Pancreas (tissue), 10 donors: ENCODE measurements around the gene TTC17. TPM values are rescaled to one million over a fixed set of nuclear protein-coding genes. Genes with fewer than 3 reads are reported as not detected.

Experiments used
- ATAC-seq, 4 donors: fragments of 200-7000 bp; cut with Tn5 transposase; one replicate each; pipeline versions ENCODE4 v1.8.0 to v1.9.1; 2020; ENCODE audit warnings: mild to moderate bottlenecking in 4 of 4, moderate library complexity in 4 of 4
- DNase-seq, 6 donors: peaks; one replicate each; pipeline ENCODE4 v3.0.0-alpha.2; 2020
- FAIRE-seq: peaks from 2 replicates; lab custom pipeline; 2012; peaks lifted over from hg19 to GRCh38; lab: Jason Lieb, UNC
- H3K27ac ChIP-seq, 4 donors: fragments of 200-600 bp; sonication (generic); 1 replicate in 3 of 4; 2 replicates in 1 of 4; pipeline versions ENCODE4 v1.5.0 to v1.8.0; 2020
- H3K27me3 ChIP-seq, 4 donors: fragments of 200-600 bp; one replicate each; pipeline ENCODE4 v1.8.0; 2021
- H3K36me3 ChIP-seq, 3 donors: fragments of 200-600 bp; sonication (generic) in 1 of 3; one replicate each; pipeline versions ENCODE4 v1.5.0 to v1.8.0; 2020 to 2021
- H3K4me1 ChIP-seq, 3 donors: fragments of 200-600 bp; one replicate each; pipeline ENCODE4 v1.8.0; 2021
- H3K4me3 ChIP-seq, 4 donors: fragments of 200-600 bp; sonication (generic) in 2 of 4; one replicate each; pipeline versions ENCODE4 v1.5.0 to v1.8.0; 2020 to 2021
- H3K9me3 ChIP-seq, 4 donors: fragments of 200-600 bp; one replicate each; pipeline ENCODE4 v1.8.0; 2021
- CTCF ChIP-seq, 4 donors: fragments of 200-600 bp; sonication (generic) in 3 of 4; IDR thresholded peaks; one replicate each; pipeline versions ENCODE4 v1.5.0 to v1.8.0; 2021; ENCODE audit warnings: antibody characterized with exemption in 4 of 4
- WGBS, 2 donors: extraction: QIAGEN DNeasy Blood & Tissue Kit; methylation state at CpG; one replicate each; pipeline ENCODE4 v1.1.7; 2013; 5-methylcytosine and 5-hydroxymethylcytosine counted together
- intact Hi-C, 3 donors: fragments of 100-400 bp; cut with DNase I; formaldehyde crosslinking; loops; one replicate each; pipeline versions ENCODE4 v1.11.1 to v1.14.2; 2022
- polyA plus RNA-seq, 2 donors: library from polyadenylated mRNA; stranded (reverse); fragments of 200-250 nt; gene quantifications; one replicate each; pipeline ENCODE4 v1.2.3, GENCODE V29; 2013
- total RNA-seq, 6 donors: library from RNA; stranded (reverse); fragmentation: NEBNext Ultra II Directional in 4 of 6; extraction: Animal tissue kit (Norgen Biotek cat#: 25700) in 4 of 6; gene quantifications; one replicate each; pipeline versions ENCODE4 v1.2.1 to v1.2.4, GENCODE V29; 2021 to 2023
- donor health status: healthy with polysubstance abuse.
- donor health status: DM: no; HTN: no; CAD: no; lungs with moderate emphysema.
- donor health status: DM: no; HTN: no; CAD: no.
- donor health status: control.
- donor health status: control.
- donor health status: Bipolar disorder and iron deficiency.
- donor health status: DM: yes; HTN: yes; CAD: no.
- donor health status: DM: no; HTN: no; CAD: no.
- donor health status: DM: no; HTN: no; CAD: no.
- donor health status: DM: yes; HTN: yes; CAD: no.

The TTC17 gene
- total and polyA plus RNA-seq, 8 donors: 39.9 to 71.1 (median 57.0) TPM

GRCh38 chr11:43503417-43503816, 144.7 kb downstream of the TTC17 start:
- Histone ChIP-seq H3K27me3 (no peaks in the 10 kb centered on the region), H3K36me3 (no peaks in the 10 kb centered on the region), H3K9me3 (no peaks in the 10 kb centered on the region), H3K4me1 (no peaks in the 10 kb centered on the region), H3K27ac (no peak overlapping the region), H3K4me3 (no peak overlapping the region)
- no peak for FAIRE-seq
- DNase-seq: no peak
- intact Hi-C loops: no loop called here
- WGBS, 2 donors: 61 to 66% methylated on average over 4 of the region's 4 CpGs
- no peak for TF ChIP-seq CTCF (IDR thresholded peaks at IDR 0.05)
- no peak for ATAC-seq

DNA sequence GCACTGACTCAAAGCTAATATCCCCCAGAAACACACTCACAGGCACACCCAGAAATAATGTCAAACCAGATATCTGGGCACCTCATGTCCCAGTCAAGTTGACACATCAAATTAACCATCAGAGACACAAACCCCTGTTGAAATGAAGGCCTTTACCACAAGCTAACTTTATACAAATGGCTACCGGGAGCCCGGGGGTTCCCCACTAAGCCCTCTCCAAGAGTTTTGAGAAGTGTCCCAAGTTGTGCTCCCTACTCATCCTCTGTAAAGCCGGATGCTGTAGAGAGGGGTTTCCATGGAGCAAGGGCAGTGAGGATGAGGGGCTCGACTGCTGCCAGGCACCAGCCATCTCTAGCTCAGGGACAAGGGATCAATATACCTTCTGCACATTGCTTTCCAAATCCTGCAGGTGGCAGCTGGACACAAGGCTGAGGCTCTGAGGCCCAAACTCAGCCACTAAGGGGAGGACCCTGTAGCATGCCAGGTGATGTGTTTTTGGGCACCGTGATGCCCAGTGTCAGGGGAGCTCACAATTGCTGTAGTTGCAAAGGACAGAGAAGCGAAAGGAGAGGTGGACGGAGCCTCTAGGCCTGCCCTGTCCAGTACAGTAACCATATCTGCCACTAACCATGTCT, 145.7 kb downstream of the TTC17 start:
- Histone ChIP-seq H3K27ac (no peak overlapping the region), H3K4me3 (no peak overlapping the region), H3K36me3 (no peaks in the 10 kb centered on the region), H3K9me3 (no peaks in the 10 kb centered on the region), H3K4me1 (no peaks in the 10 kb centered on the region), H3K27me3 (no peaks in the 10 kb centered on the region)
- no peak for TF ChIP-seq CTCF (IDR thresholded peaks at IDR 0.05)
- intact Hi-C loops: no loop called here
- WGBS, 2 donors: 51 to 53% methylated on average over 7 of the region's 7 CpGs
- DNase-seq (peak in 1 of 6 donors; percentile 14), ATAC-seq (peak in 3 of 4 donors; percentile 57 to 82 (median 75)), FAIRE-seq (no peak)

- Histone ChIP-seq H3K9me3 (no peaks in the 10 kb centered on the region), H3K27ac (no peak overlapping the region), H3K4me3 (no peak overlapping the region), H3K36me3 (no peaks in the 10 kb centered on the region), H3K4me1 (no peaks in the 10 kb centered on the region), H3K27me3 (no peaks in the 10 kb centered on the region)
- WGBS, 2 donors: 49 to 55% methylated on average over 4 of the region's 4 CpGs
- intact Hi-C loops: no loop called here
- DNase-seq: no peak
- no peak for TF ChIP-seq CTCF (IDR thresholded peaks at IDR 0.05)
- FAIRE-seq: no peak
- no peak for ATAC-seq
Measured at GRCh38 chr11:43505171-43505570, 146.5 kb downstream of the TTC17 start.

- DNase-seq: no peak
- no peaks in the 10 kb centered on the region for H3K36me3 ChIP-seq
- no peak for FAIRE-seq
- 57 to 66% methylated on average over 5 of the region's 5 CpGs for WGBS, 2 donors
- H3K4me1 ChIP-seq: no peaks in the 10 kb centered on the region
- H3K9me3 ChIP-seq: no peaks in the 10 kb centered on the region
- TF ChIP-seq CTCF (IDR thresholded peaks at IDR 0.05): no peak
- intact Hi-C loops: no loop called here
- H3K27ac ChIP-seq: no peak overlapping the region
- no peaks in the 10 kb centered on the region for H3K27me3 ChIP-seq
- ATAC-seq: no peak
- H3K4me3 ChIP-seq: no peak overlapping the region
Measured at GRCh38 chr11:43507171-43507570, 148.5 kb downstream of the TTC17 start.

DNA sequence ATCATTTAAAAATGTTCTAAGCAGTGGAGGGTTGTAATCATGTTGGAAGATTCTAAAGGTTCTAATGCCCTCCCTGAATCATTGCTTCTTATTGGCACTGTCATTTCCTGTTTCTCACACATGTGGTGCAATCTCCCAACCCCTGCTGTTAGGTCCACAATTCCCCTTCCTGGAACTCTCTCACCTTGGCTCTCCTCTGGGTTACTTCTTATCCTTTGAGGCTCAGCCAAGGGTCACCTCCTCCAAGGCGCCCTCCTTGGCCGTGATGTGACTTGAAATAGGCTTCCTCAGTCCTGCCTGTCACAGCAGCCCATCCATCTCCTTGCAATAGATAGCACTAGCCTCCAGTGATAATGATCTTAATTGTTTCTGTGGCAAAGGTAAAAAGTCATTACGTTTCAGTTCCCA, 149.8 kb downstream of the TTC17 start:
- 14 to 17% methylated on average over 3 of the region's 3 CpGs for WGBS, 2 donors
- DNase-seq: no peak
- Histone ChIP-seq H3K4me1 (no peaks in the 10 kb centered on the region), H3K27ac (no peak overlapping the region), H3K36me3 (no peaks in the 10 kb centered on the region), H3K27me3 (no peaks in the 10 kb centered on the region), H3K9me3 (no peaks in the 10 kb centered on the region), H3K4me3 (no peak overlapping the region)
- no peak for TF ChIP-seq CTCF (IDR thresholded peaks at IDR 0.05)
- intact Hi-C loops: no loop called here
- no peak for ATAC-seq
- no peak for FAIRE-seq
